ENCODE results near the gene UTF1.
"Not testable (repeated sequence)": the region's sequence is repeated elsewhere in the genome, so short reads cannot be mapped to it uniquely, and the experiment has no call there.

Gene UTF1

GRCh38 chr10:133221756-133222155 is 8.3 kb upstream of the UTF1 start:
- not testable (repeated sequence) for H3K4me3 ChIP-seq, H3K27ac ChIP-seq

GRCh38 chr10:133224076-133224475 is 5.9 kb upstream of the UTF1 start:
- no peak overlapping the region for H3K4me3 ChIP-seq

GRCh38 chr10:133224756-133225372 is 5.2 kb upstream of the UTF1 start:
- Histone ChIP-seq H3K27ac (no peak overlapping the region), H3K4me3 (no peak overlapping the region)

More at GRCh38 chr10:133224076-133224475, 5.9 kb upstream of the UTF1 start:
- no peak overlapping the region for H3K27ac ChIP-seq

GRCh38 chr10:133225707-133226191 is 4.3 kb upstream of the UTF1 start:
- no peak overlapping the region for H3K27ac ChIP-seq
- no peak overlapping the region for H3K4me3 ChIP-seq

GRCh38 chr10:133226251-133226808 is 3.7 kb upstream of the UTF1 start:
- no peak overlapping the region for H3K27ac ChIP-seq
- no peak overlapping the region for H3K4me3 ChIP-seq

GRCh38 chr10:133227256-133227655 is 2.8 kb upstream of the UTF1 start:
- Histone ChIP-seq H3K4me3 (no peak overlapping the region), H3K27ac (no peak overlapping the region)

- H3K4me3 ChIP-seq, result no peak overlapping the region
- H3K27ac ChIP-seq, result no peak overlapping the region
These were observed 563 bp upstream of the UTF1 start for GRCh38 chr10:133229265-133230043.

- peak overlapping the region in 1 of 7 experiments; percentile 8 for H3K4me3 ChIP-seq
- H3K27ac ChIP-seq, result no peak overlapping the region
These were observed 574 bp downstream of the UTF1 start for GRCh38 chr10:133230387-133231195.

- Histone ChIP-seq H3K27ac (no peak overlapping the region), H3K4me3 (no peak overlapping the region)
These were observed 1.4 kb downstream of the UTF1 start for GRCh38 chr10:133231244-133231945.

- H3K27ac ChIP-seq, result no peak overlapping the region
- no peak overlapping the region for H3K4me3 ChIP-seq
These were observed 2.0 kb downstream of the UTF1 start for GRCh38 chr10:133231946-133232574.

GRCh38 chr10:133234796-133235195 is 4.8 kb downstream of the UTF1 start:
- H3K27ac ChIP-seq, H3K4me3 ChIP-seq: not testable (repeated sequence)

GRCh38 chr10:133235265-133235855 is 5.3 kb downstream of the UTF1 start:
- Histone ChIP-seq H3K4me3 (peak overlapping the region in 6 of 7 experiments; percentile 5 to 27 (median 15)), H3K27ac (peak overlapping the region in 13 of 21 experiments; percentile 23 to 74 (median 44))

- Histone ChIP-seq H3K4me3 (peak overlapping the region in 6 of 7 experiments; percentile 6 to 27 (median 20)), H3K27ac (peak overlapping the region in 13 of 21 experiments; percentile 13 to 74 (median 40))
These were observed 5.9 kb downstream of the UTF1 start for GRCh38 chr10:133235932-133236331.

- Histone ChIP-seq H3K27ac (peak overlapping the region in 11 of 21 experiments; percentile 15 to 74 (median 40)), H3K4me3 (peak overlapping the region in 6 of 7 experiments; percentile 4 to 27 (median 20))
These were observed 6.6 kb downstream of the UTF1 start for GRCh38 chr10:133236401-133237240.

- Histone ChIP-seq H3K27ac (peak overlapping the region in 1 of 21 experiments; percentile 30), H3K4me3 (peak overlapping the region in 3 of 7 experiments; percentile 19 to 27 (median 25))
These were observed 7.2 kb downstream of the UTF1 start for GRCh38 chr10:133237241-133237587.

- H3K27ac ChIP-seq, result peak within 1 kb of the TSS in 8 of 21 experiments; percentile 15 to 74 (median 37)
- peak within 1 kb of the TSS in 6 of 7 experiments; percentile 4 to 27 (median 20) for H3K4me3 ChIP-seq
These were observed 7.8 kb downstream of the UTF1 start, which contains the start of gene VENTX for GRCh38 chr10:133237588-133238465. TSS of gene VENTX (plus strand) at chr10:133237855. CDS start at chr10:133237915, 60 bp downstream.
